H1 (cell line): ENCODE measurements around the gene HS3ST5. TPM values are rescaled to one million over a fixed set of nuclear protein-coding genes. Genes with fewer than 3 reads are reported as not detected.
A peak's percentile ranks its signal among the peaks of the same experiment; 100 is the strongest.

Source experiments
- CTCF ChIA-PET: fragments of 300-600 bp; sonication (Branson Sonifier 250); formaldehyde crosslinking; loops from one replicate; lab custom pipeline; 2021; ENCODE audit not compliant: partially characterized antibody; lab: Charles Lee
- POLR2A ChIA-PET: fragments of 300-600 bp; sonication (Branson Sonifier 250); formaldehyde crosslinking; loops from one replicate; lab custom pipeline; 2021; ENCODE audit warnings: inconsistent platforms; ENCODE audit not compliant: partially characterized antibody; lab: Charles Lee
- DNase-seq, 2 experiments: peaks; one replicate each; pipeline versions ENCODE4 v3.0.0 to v3.0.0-alpha.2; 2010 to 2022; ENCODE audit warnings: low spot score in 2 of 2, low read depth in 1 of 2, mixed read lengths in 1 of 2
- FAIRE-seq: peaks from 2 replicates; lab custom pipeline; 2011; peaks lifted over from hg19 to GRCh38; lab: Jason Lieb, UNC
- H2AFZ ChIP-seq: 2 replicates; pipeline ENCODE4 v1.8.1; 2012; ENCODE audit warnings: low read length, inconsistent platforms
- H2AK5ac ChIP-seq: 2 replicates; pipeline ENCODE4 v1.6.1; 2013; ENCODE audit warnings: low read depth, low read length
- H2BK120ac ChIP-seq: replicated peaks from 2 replicates; pipeline ENCODE3; 2013; ENCODE audit warnings: low read depth, low read length, inconsistent platforms
- H2BK12ac ChIP-seq: 2 replicates; pipeline ENCODE4 v1.6.1; 2013; ENCODE audit warnings: low read depth, low read length
- H2BK15ac ChIP-seq: 2 replicates; pipeline ENCODE4 v1.6.1; 2013; ENCODE audit warnings: low read length
- H2BK20ac ChIP-seq: 2 replicates; pipeline ENCODE4 v1.6.1; 2013; ENCODE audit warnings: low read length
- H2BK5ac ChIP-seq: 2 replicates; pipeline ENCODE4 v1.6.1; 2013; ENCODE audit warnings: low read depth, low read length
- H3K14ac ChIP-seq: 2 replicates; pipeline ENCODE4 v1.6.1; 2013; ENCODE audit warnings: inconsistent platforms; ENCODE audit not compliant: insufficient read length
- H3K18ac ChIP-seq: 2 replicates; pipeline ENCODE4 v1.6.1; 2013; ENCODE audit warnings: low read length; ENCODE audit errors: extremely low read depth
- H3K23ac ChIP-seq: 2 replicates; pipeline ENCODE4 v1.6.1; 2013; ENCODE audit warnings: inconsistent platforms; ENCODE audit not compliant: insufficient read length
- H3K23me2 ChIP-seq: 2 replicates; pipeline ENCODE4 v1.6.1; 2013; ENCODE audit warnings: low read depth, low read length
- H3K27ac ChIP-seq: 2 replicates; pipeline ENCODE4 v1.6.1; 2011; ENCODE audit warnings: low read depth, low read length, inconsistent platforms
- H3K27me3 ChIP-seq, 4 experiments: replicated peaks in 1 of 4; 1 replicate in 1 of 4; 2 replicates in 3 of 4; pipeline versions ENCODE4 v1.6.1 to v1.8.1; 2011 to 2013; ENCODE audit warnings: low read length in 3 of 4, mild to moderate bottlenecking in 3 of 4, inconsistent platforms in 2 of 4, mixed read lengths in 2 of 4, moderate library complexity in 1 of 4; ENCODE audit not compliant: control insufficient read depth in 3 of 4, insufficient read depth in 3 of 4; ENCODE audit errors: extremely low read depth in 1 of 4
- H3K36me3 ChIP-seq, 4 experiments: 2 replicates each; pipeline versions ENCODE4 v1.6.1 to v1.8.1; 2011 to 2013; ENCODE audit warnings: mild to moderate bottlenecking in 4 of 4, low read length in 3 of 4, moderate library complexity in 2 of 4, control low read depth in 1 of 4, inconsistent platforms in 1 of 4; ENCODE audit not compliant: insufficient read depth in 4 of 4, control insufficient read depth in 2 of 4
- H3K4ac ChIP-seq: replicated peaks from 2 replicates; pipeline ENCODE3; 2013; ENCODE audit warnings: low read length, low read depth, mixed read lengths, inconsistent platforms; ENCODE audit not compliant: insufficient read length
- H3K4me1 ChIP-seq, 4 experiments: replicated peaks in 1 of 4; 1 replicate in 1 of 4; 2 replicates in 3 of 4; pipeline versions ENCODE4 v1.6.1 to v1.8.1; 2011 to 2013; ENCODE audit warnings: low read length in 3 of 4, inconsistent platforms in 2 of 4, mixed read lengths in 1 of 4; ENCODE audit not compliant: insufficient read depth in 4 of 4, control insufficient read depth in 3 of 4
- H3K4me2 ChIP-seq, 2 experiments: 2 replicates each; pipeline versions ENCODE4 v1.6.1 to v1.8.1; 2011 to 2013; ENCODE audit warnings: low read depth in 2 of 2, low read length in 2 of 2, control low read depth in 1 of 2, inconsistent platforms in 1 of 2, mild to moderate bottlenecking in 1 of 2; ENCODE audit not compliant: insufficient read depth in 1 of 2
- H3K4me3 ChIP-seq, 4 experiments: fragments of 200-600, 300-600 bp in 1 of 4; sonication (generic), shearing (Covaris generic), sonication (Bioruptor Twin) in 1 of 4; 2 replicates each; pipeline versions ENCODE4 v1.5.1 to v1.8.1; 2011 to 2016; ENCODE audit warnings: low read length in 4 of 4, low read depth in 3 of 4, control low read depth in 2 of 4, inconsistent platforms in 2 of 4, mild to moderate bottlenecking in 2 of 4, mixed read lengths in 1 of 4, moderate library complexity in 1 of 4; ENCODE audit not compliant: insufficient read depth in 2 of 4; ENCODE audit errors: extremely low read depth in 1 of 4
- H3K56ac ChIP-seq: replicated peaks from 2 replicates; pipeline ENCODE3; 2013; ENCODE audit warnings: low read depth, mild to moderate bottlenecking, mixed read lengths, low read length, inconsistent platforms; ENCODE audit not compliant: insufficient read length
- H3K79me1 ChIP-seq: 2 replicates; pipeline ENCODE4 v1.6.1; 2013; ENCODE audit warnings: low read depth, low read length, control low read depth
- H3K79me2 ChIP-seq, 2 experiments: 2 replicates each; pipeline versions ENCODE4 v1.6.1 to v1.8.1; 2012 to 2013; ENCODE audit warnings: low read length in 2 of 2, mild to moderate bottlenecking in 2 of 2, inconsistent platforms in 1 of 2; ENCODE audit not compliant: insufficient read depth in 2 of 2, control insufficient read depth in 1 of 2
- H3K9ac ChIP-seq, 4 experiments: replicated peaks in 1 of 4; 1 replicate in 1 of 4; 2 replicates in 3 of 4; pipeline versions ENCODE4 v1.6.1 to v1.8.1; 2011 to 2013; ENCODE audit warnings: low read depth in 3 of 4, low read length in 3 of 4, control low read depth in 2 of 4, mild to moderate bottlenecking in 2 of 4, moderate library complexity in 2 of 4, inconsistent platforms in 1 of 4; ENCODE audit errors: extremely low read depth in 1 of 4
- H3K9me3 ChIP-seq, 2 experiments: 2 replicates each; pipeline versions ENCODE4 v1.6.1 to v1.8.1; 2012 to 2013; ENCODE audit warnings: mild to moderate bottlenecking in 2 of 2, moderate library complexity in 2 of 2, control low read depth in 1 of 2, inconsistent platforms in 1 of 2, low read depth in 1 of 2, low read length in 1 of 2, mixed read lengths in 1 of 2; ENCODE audit not compliant: insufficient read depth in 2 of 2
- H4K20me1 ChIP-seq, 2 experiments: replicated peaks in 1 of 2; 2 replicates each; pipeline versions ENCODE3 to v1.8.1; 2011 to 2013; ENCODE audit warnings: inconsistent platforms in 2 of 2, low read length in 2 of 2, mild to moderate bottlenecking in 1 of 2; ENCODE audit not compliant: insufficient read depth in 2 of 2, control insufficient read depth in 1 of 2
- H4K5ac ChIP-seq: 2 replicates; pipeline ENCODE4 v1.6.1; 2013; ENCODE audit warnings: low read length, low read depth, mixed read lengths, inconsistent platforms; ENCODE audit not compliant: insufficient read length
- H4K8ac ChIP-seq: 2 replicates; pipeline ENCODE4 v1.8.0; 2013; ENCODE audit warnings: mild to moderate bottlenecking, moderate library complexity, low read length, inconsistent platforms; ENCODE audit not compliant: insufficient read depth; ENCODE audit errors: extremely low read depth
- H4K91ac ChIP-seq: replicated peaks from 2 replicates; pipeline ENCODE3; 2013; ENCODE audit warnings: low read length, mixed read lengths, inconsistent platforms; ENCODE audit not compliant: insufficient read length
- BACH1 ChIP-seq: IDR thresholded peaks from 2 replicates; pipeline ENCODE4 v1.6.1; 2012; ENCODE audit warnings: low read length, improper control_type of control experiment
- CTBP2 ChIP-seq: IDR thresholded peaks from 2 replicates; pipeline ENCODE4 v1.7.0; 2011; ENCODE audit warnings: borderline replicate concordance, mild to moderate bottlenecking, moderate library complexity, mixed read lengths, low read length; ENCODE audit not compliant: insufficient read depth, insufficient read length
- HDAC6 ChIP-seq: IDR thresholded peaks from one replicate; pipeline ENCODE4 v1.7.1; 2012; ENCODE audit warnings: low read depth, mild to moderate bottlenecking, inconsistent platforms, low read length, moderate library complexity
- POU5F1 ChIP-seq: IDR thresholded peaks from 2 replicates; pipeline ENCODE4 v1.6.1; 2011; ENCODE audit warnings: low read depth, mild to moderate bottlenecking, low read length, moderate library complexity
- SP2 ChIP-seq: IDR thresholded peaks from 2 replicates; pipeline ENCODE4 v1.6.1; 2012; ENCODE audit warnings: mild to moderate bottlenecking, low read length, inconsistent platforms
- SUZ12 ChIP-seq: fragments of 200-600 bp; sonication (generic); IDR thresholded peaks from 2 replicates; pipeline ENCODE4 v1.6.1; 2012; ENCODE audit warnings: mild to moderate bottlenecking, inconsistent platforms, low read length, moderate library complexity, mixed read lengths
- WGBS, 2 experiments: shearing (Covaris generic) in 1 of 2; methylation state at CpG; one replicate each; pipeline versions ENCODE4 v1.1.6 to v1.1.7; 2013 to 2015; ENCODE audit warnings: low lambda C conversion rate in 2 of 2, mixed read lengths in 2 of 2, inconsistent platforms in 1 of 2, low coverage in 1 of 2, missing lambda C conversion rate in 1 of 2; ENCODE audit not compliant: insufficient replicate concordance in 2 of 2, insufficient coverage in 1 of 2, insufficient read length in 1 of 2; ENCODE audit errors: extremely low coverage in 1 of 2, missing lambda C conversion rate in 1 of 2; 5-methylcytosine and 5-hydroxymethylcytosine counted together
- polyA plus RNA-seq, 7 experiments: library from polyadenylated mRNA; depleted of rRNA in 3 of 7; stranded (reverse) in 5 of 7; unstranded in 2 of 7; fragments of >200 nt in 5 of 7; fragments of 200-250 nt in 2 of 7; gene quantifications; 1 replicate in 5 of 7; 2 replicates in 1 of 7; 4 replicates in 1 of 7; pipeline versions ENCODE4 v1.2.1 to v1.2.3, GENCODE V29; 2011 to 2013; ENCODE audit warnings: missing spikeins in 2 of 7, mixed read lengths in 2 of 7
- total RNA-seq: library from RNA; stranded (reverse); fragmentation: NEBNext Ultra II Directional; extraction: Animal tissue kit (Norgen Biotek cat#: 25700); gene quantifications from 2 replicates; pipeline ENCODE4 v1.2.1, GENCODE V29; 2021

Gene HS3ST5
- total and polyA plus RNA-seq, 2 of the 8 experiments (the other 6 are each of a cell fraction or from before 2014, with no cell fraction given): 1.2 to 9.9 TPM

GRCh38 chr6:114160881-114161280, 181.9 kb downstream of the HS3ST5 start:
- no peak overlapping the region for H3K23ac ChIP-seq
- TF ChIP-seq SP2 (no peak), HDAC6 (no peak), BACH1 (no peak), SUZ12 (no peak), POU5F1 (no peak), CTBP2 (no peak)
- TF ChIP-seq, all 59 proteins: peak for 0
- no peak overlapping the region for H2BK15ac ChIP-seq
- no peak overlapping the region for H3K56ac ChIP-seq
- no peak overlapping the region for H2AFZ ChIP-seq
- no peaks in the 10 kb centered on the region for H3K4me1 ChIP-seq
- H3K79me2 ChIP-seq: no peaks in the 10 kb centered on the region
- DNase-seq: no peak
- peak; percentile 13 for FAIRE-seq
- CTCF ChIA-PET: interaction anchor here (1.0 kb wide), 1 partner anchor 14 kb away, joined by 3 read pairs; no protein-coding TSS in a partner anchor
- no peaks in the 10 kb centered on the region for H3K23me2 ChIP-seq
- no peak overlapping the region for H4K91ac ChIP-seq
- no peak overlapping the region for H4K5ac ChIP-seq
- no peaks in the 10 kb centered on the region for H3K79me1 ChIP-seq
- H4K20me1 ChIP-seq: no peaks in the 10 kb centered on the region
- H3K4ac ChIP-seq: no peak overlapping the region
- no peak overlapping the region for H2BK120ac ChIP-seq
- no peak overlapping the region for H2BK5ac ChIP-seq
- no peak overlapping the region for H3K27ac ChIP-seq
- no peak overlapping the region for H3K14ac ChIP-seq
- H2BK12ac ChIP-seq: no peak overlapping the region
- POLR2A ChIA-PET: no interaction called here
- no peak overlapping the region for H3K9ac ChIP-seq
- H3K9me3 ChIP-seq: no peaks in the 10 kb centered on the region
- no peak overlapping the region for H4K8ac ChIP-seq
- no peaks in the 10 kb centered on the region; a peak in 1 of 8 replicates for H3K36me3 ChIP-seq
- H2AK5ac ChIP-seq: no peak overlapping the region
- no peak overlapping the region for H3K4me3 ChIP-seq
- no peak overlapping the region for H2BK20ac ChIP-seq
- H3K18ac ChIP-seq: no peak overlapping the region
- no peaks in the 10 kb centered on the region for H3K27me3 ChIP-seq
- WGBS, 2 experiments: 98% methylated on average over 4 of the region's 4 CpGs; no CpG with 5 or more reads in 1 of the 2 experiments
- H3K4me2 ChIP-seq: no peak overlapping the region
